ENCODE results near the gene POLR2L. TPM values are rescaled to one million over a fixed set of nuclear protein-coding genes. Genes with fewer than 3 reads are reported as not detected.

POLR2L gene
- total and polyA plus RNA-seq, 9 donors: 4.9 to 89.3 (median 62.7) TPM

- H3K27ac ChIP-seq: no peak overlapping the region
- 80 to 90% (median 87%) methylated on average over 5 of the region's 5 CpGs for WGBS, 3 donors
Measured at GRCh38 chr11:839280-839623, 3.1 kb downstream of the POLR2L start.

GRCh38 chr11:838441-839279, 3.7 kb downstream of the POLR2L start:
- no peaks in the 10 kb centered on the region for H3K36me3 ChIP-seq
- H3K27me3 ChIP-seq: no peaks in the 10 kb centered on the region
- intact Hi-C loops (cut with DNase I): no loop called here
- no peak overlapping the region for H3K4me3 ChIP-seq
- no peaks in the 10 kb centered on the region for H3K9me3 ChIP-seq
- H3K4me1 ChIP-seq (ENCODE audit: insufficient read depth): peaks cover 18% of the 10 kb centered on the region
- no peak for TF ChIP-seq EP300 (IDR thresholded peaks at IDR 0.05)
- TF ChIP-seq CTCF (IDR thresholded peaks at IDR 0.05): no peak
- no peak for TF ChIP-seq POLR2A (IDR thresholded peaks at IDR 0.05)
- no peak for DNase-seq
- WGBS, 3 donors: 38 to 60% (median 47%) methylated on average over 17 of the region's 17 CpGs
- H3K27ac ChIP-seq: no peak overlapping the region

More at GRCh38 chr11:839280-839623, 3.1 kb downstream of the POLR2L start:
- H3K27me3 ChIP-seq: no peaks in the 10 kb centered on the region
- TF ChIP-seq CTCF (IDR thresholded peaks at IDR 0.05) (no peak), EP300 (IDR thresholded peaks at IDR 0.05) (no peak), POLR2A (IDR thresholded peaks at IDR 0.05) (no peak)
- peaks cover 17% of the 10 kb centered on the region for H3K4me1 ChIP-seq (ENCODE audit: insufficient read depth)
- no peaks in the 10 kb centered on the region for H3K9me3 ChIP-seq
- H3K4me3 ChIP-seq: no peak overlapping the region
- intact Hi-C loops (cut with DNase I): no loop called here
- H3K36me3 ChIP-seq: no peaks in the 10 kb centered on the region
- no peak for DNase-seq

- Histone ChIP-seq H3K4me1 (ENCODE audit: insufficient read depth) (peaks cover 18% of the 10 kb centered on the region), H3K27me3 (no peaks in the 10 kb centered on the region), H3K27ac (no peak overlapping the region), H3K9me3 (no peaks in the 10 kb centered on the region), H3K36me3 (no peaks in the 10 kb centered on the region), H3K4me3 (no peak overlapping the region)
- no peak for DNase-seq
- intact Hi-C loops (cut with DNase I): no loop called here
- 69 to 82% (median 71%) methylated on average over 8 of the region's 8 CpGs for WGBS, 3 donors
- no peak for TF ChIP-seq EP300 (IDR thresholded peaks at IDR 0.05)
- no peak for TF ChIP-seq CTCF (IDR thresholded peaks at IDR 0.05)
- no peak for TF ChIP-seq POLR2A (IDR thresholded peaks at IDR 0.05)
Measured at GRCh38 chr11:837990-838307, 4.4 kb downstream of the POLR2L start.

- no peaks in the 10 kb centered on the region for H3K27me3 ChIP-seq
- intact Hi-C loops (cut with DNase I): no loop called here
- H3K27ac ChIP-seq: no peak overlapping the region
- H3K36me3 ChIP-seq: no peaks in the 10 kb centered on the region
- TF ChIP-seq CTCF (IDR thresholded peaks at IDR 0.05) (no peak), EP300 (IDR thresholded peaks at IDR 0.05) (no peak), POLR2A (IDR thresholded peaks at IDR 0.05) (no peak)
- H3K4me3 ChIP-seq: no peak overlapping the region
- H3K9me3 ChIP-seq: no peaks in the 10 kb centered on the region
- peaks cover 20% of the 10 kb centered on the region for H3K4me1 ChIP-seq (ENCODE audit: insufficient read depth)
- WGBS, 3 donors: 79 to 85% (median 84%) methylated on average over 22 of the region's 22 CpGs
- DNase-seq: no peak
Measured at GRCh38 chr11:837189-837989, 4.9 kb downstream of the POLR2L start.

All from ovary (tissue), 9 donors.